Stimulated activated naive CD8-positive, alpha-beta T cell treated with anti-CD3 and anti-CD28 coated beads, Interleukin-15, Interleukin-2, amounts not matched to agents 100 ng/mL and 50 ng/mL, for 24 hours (primary cell): ENCODE results near the gene MACROH2A2.
"Not testable (repeated sequence)": the region's sequence is repeated elsewhere in the genome, so short reads cannot be mapped to it uniquely, and the experiment has no call there.

Experiments
- H3K27ac Mint-ChIP-seq: one replicate; pipeline ENCODE4 v1.8.0; 2021; ENCODE audit warnings: mild to moderate bottlenecking, mixed read lengths
- H3K27me3 Mint-ChIP-seq: one replicate; pipeline ENCODE4 v1.8.0; 2021; ENCODE audit warnings: mixed read lengths
- H3K36me3 Mint-ChIP-seq: one replicate; pipeline ENCODE4 v1.8.0; 2021; ENCODE audit warnings: low read depth, mixed read lengths
- H3K4me1 Mint-ChIP-seq: one replicate; pipeline ENCODE4 v1.8.0; 2021; ENCODE audit warnings: low read depth, mixed read lengths
- H3K4me3 Mint-ChIP-seq: one replicate; pipeline ENCODE4 v1.8.0; 2021; ENCODE audit warnings: mild to moderate bottlenecking, mixed read lengths
- H3K9me3 Mint-ChIP-seq: one replicate; pipeline ENCODE4 v1.8.0; 2021; ENCODE audit warnings: mixed read lengths

MACROH2A2 gene

GRCh38 chr10:70101668-70102067, 49.0 kb downstream of the MACROH2A2 start:
- Mint-ChIP-seq H3K9me3 (no peaks in the 10 kb centered on the region), H3K27me3 (no peaks in the 10 kb centered on the region), H3K4me3 (no peak overlapping the region), H3K4me1 (no peaks in the 10 kb centered on the region), H3K36me3 (peaks cover 4% of the 10 kb centered on the region), H3K27ac (no peak overlapping the region)

DNA sequence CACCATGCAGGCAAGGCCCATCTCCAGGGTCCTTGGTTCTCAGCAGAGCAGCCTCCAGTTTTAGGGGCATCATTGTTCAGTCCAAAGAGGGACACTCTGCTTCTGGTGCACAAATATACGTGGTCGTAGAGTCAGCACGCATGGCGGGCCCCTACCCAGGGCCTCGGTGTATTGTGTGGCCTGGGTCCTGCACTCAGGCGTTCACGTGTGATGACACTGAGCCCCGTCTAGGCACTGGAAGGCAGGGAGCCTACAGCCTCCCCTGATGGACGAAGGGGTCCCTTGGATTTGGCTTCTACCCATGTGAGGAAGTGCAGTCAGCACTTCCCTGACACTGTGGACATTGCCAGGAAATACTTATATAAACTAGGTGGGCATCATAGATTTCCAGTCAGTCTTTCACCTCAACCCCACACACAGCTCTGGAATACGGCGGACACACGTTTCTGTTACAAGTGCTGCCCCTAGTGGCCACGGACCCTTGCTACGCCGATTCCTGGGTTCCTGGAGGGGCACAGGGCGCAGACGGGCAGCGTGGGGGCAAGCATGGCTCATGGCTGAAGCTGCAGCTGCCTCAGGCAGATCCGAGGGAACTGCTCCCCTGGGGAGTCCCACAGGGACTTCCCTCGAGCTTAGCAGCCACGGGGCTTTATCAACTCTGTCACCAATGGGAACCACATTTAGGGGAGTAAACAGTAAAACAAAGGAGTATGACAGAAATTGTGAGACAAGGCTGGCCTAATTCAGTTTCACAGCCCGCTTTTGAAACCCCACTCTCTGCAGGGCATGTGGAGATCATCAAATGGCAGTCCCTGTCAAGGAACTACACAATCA, 54.5 kb downstream of the MACROH2A2 start:
- Mint-ChIP-seq H3K4me1 (no peaks in the 10 kb centered on the region), H3K9me3 (no peaks in the 10 kb centered on the region), H3K27ac (no peak overlapping the region), H3K4me3 (no peak overlapping the region), H3K27me3 (no peaks in the 10 kb centered on the region), H3K36me3 (no peaks in the 10 kb centered on the region)

DNA sequence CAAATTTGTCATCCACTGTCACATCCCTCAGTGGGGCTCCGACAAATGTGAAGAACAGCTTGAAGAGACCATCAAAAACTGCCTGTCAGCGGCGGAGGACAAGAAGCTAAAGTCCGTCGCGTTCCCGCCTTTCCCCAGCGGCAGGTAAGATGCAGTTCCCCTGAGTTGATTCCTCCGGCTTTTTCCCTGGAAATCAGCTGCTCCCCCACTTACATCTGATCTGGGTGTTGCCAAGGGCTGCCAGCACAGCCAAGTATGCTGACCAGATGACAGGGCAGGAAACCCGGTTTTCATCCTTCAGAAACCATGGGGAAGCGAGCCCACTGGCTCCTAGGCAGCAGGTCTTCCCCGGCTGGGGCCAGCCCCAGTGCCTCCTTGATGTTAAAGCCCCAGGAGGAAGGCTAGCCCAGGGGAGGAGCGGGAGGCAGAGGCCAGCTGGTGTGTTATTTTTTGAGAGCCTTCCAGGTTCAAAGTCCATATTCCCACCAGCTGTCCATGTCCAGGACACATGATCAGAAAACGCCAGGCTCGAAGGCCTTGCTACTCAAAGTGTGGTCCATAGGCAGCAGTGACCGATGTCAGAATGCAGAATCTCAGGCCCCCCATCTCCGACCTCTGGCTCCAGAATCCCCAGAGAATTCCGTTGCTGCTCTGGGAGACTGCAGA, 56.6 kb downstream of the MACROH2A2 start:
- H3K4me1 Mint-ChIP-seq = no peaks in the 10 kb centered on the region
- H3K36me3 Mint-ChIP-seq = peaks cover 10% of the 10 kb centered on the region
- H3K27me3 Mint-ChIP-seq = no peaks in the 10 kb centered on the region
- H3K4me3 Mint-ChIP-seq = no peak overlapping the region
- H3K9me3 Mint-ChIP-seq = no peaks in the 10 kb centered on the region
- no peak overlapping the region for H3K27ac Mint-ChIP-seq

- Mint-ChIP-seq H3K36me3 (peaks cover 10% of the 10 kb centered on the region), H3K9me3 (no peaks in the 10 kb centered on the region), H3K27me3 (no peaks in the 10 kb centered on the region), H3K4me1 (peaks cover 6% of the 10 kb centered on the region), H3K27ac (no peak overlapping the region), H3K4me3 (no peak overlapping the region)
These were observed 58.9 kb downstream of the MACROH2A2 start for GRCh38 chr10:70111496-70111895.

GRCh38 chr10:70112071-70112470, 59.4 kb downstream of the MACROH2A2 start:
- Mint-ChIP-seq H3K4me3 (no peak overlapping the region), H3K27me3 (no peaks in the 10 kb centered on the region), H3K9me3 (no peaks in the 10 kb centered on the region), H3K27ac (no peak overlapping the region), H3K36me3 (peaks cover 10% of the 10 kb centered on the region), H3K4me1 (peaks cover 6% of the 10 kb centered on the region)

GRCh38 chr10:70114902-70115301, 62.3 kb downstream of the MACROH2A2 start:
- no peak overlapping the region for H3K4me3 Mint-ChIP-seq
- H3K9me3 Mint-ChIP-seq = no peaks in the 10 kb centered on the region
- H3K36me3 Mint-ChIP-seq = peaks cover 10% of the 10 kb centered on the region
- no peak overlapping the region for H3K27ac Mint-ChIP-seq
- H3K27me3 Mint-ChIP-seq = no peaks in the 10 kb centered on the region
- H3K4me1 Mint-ChIP-seq = peaks cover 6% of the 10 kb centered on the region

GRCh38 chr10:70115948-70116682, 63.5 kb downstream of the MACROH2A2 start:
- H3K36me3 Mint-ChIP-seq = peaks cover 18% of the 10 kb centered on the region
- no peaks in the 10 kb centered on the region for H3K9me3 Mint-ChIP-seq
- no peak overlapping the region for H3K4me3 Mint-ChIP-seq
- peaks cover 6% of the 10 kb centered on the region for H3K4me1 Mint-ChIP-seq
- H3K27me3 Mint-ChIP-seq = no peaks in the 10 kb centered on the region
- H3K27ac Mint-ChIP-seq = peak overlapping the region; percentile 54

DNA sequence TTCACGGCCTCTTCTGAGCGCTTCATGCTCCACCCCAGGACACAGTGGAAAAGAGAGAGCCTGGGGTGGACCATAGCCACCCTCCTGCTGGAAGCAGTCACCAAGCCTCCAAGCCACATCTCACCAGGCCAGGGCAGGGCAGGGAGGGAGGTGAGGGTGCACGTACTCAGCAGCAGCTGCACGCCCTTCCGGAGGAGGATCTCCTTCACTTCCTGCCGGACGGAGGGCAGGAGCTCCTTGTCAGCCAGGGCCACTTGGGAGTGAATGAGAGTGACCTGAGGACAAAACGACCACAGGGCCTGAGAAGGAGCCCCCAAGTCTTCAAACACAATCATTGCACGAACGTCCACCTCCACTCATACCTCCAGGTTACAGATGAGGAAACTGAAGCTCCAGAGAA, 65.0 kb downstream of the MACROH2A2 start:
- H3K27me3 Mint-ChIP-seq = no peaks in the 10 kb centered on the region
- H3K27ac Mint-ChIP-seq = peak overlapping the region; percentile 13
- H3K36me3 Mint-ChIP-seq = peaks cover 18% of the 10 kb centered on the region

DNA sequence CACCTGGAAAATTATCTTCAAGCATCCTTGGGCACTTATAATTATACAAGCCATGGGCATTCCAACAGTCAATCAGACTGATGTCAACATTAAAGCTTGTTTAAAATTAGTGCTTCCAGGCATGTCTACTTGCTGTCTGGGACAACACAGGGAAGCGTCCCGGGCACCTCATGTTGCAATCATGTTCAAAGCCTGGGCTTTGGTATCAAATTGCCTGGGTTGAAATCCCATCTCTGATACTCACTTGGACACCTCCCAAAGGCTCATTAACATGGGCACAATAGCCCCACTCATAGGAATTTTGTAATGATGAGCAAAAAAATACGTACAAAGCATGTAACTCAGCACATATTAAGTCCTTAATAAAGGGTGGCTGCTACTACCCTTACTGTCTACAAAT, 65.5 kb downstream of the MACROH2A2 start:
- peaks cover 14% of the 10 kb centered on the region for H3K36me3 Mint-ChIP-seq
- no peaks in the 10 kb centered on the region for H3K9me3 Mint-ChIP-seq
- peak overlapping the region; percentile 13 for H3K27ac Mint-ChIP-seq
- no peak overlapping the region for H3K4me3 Mint-ChIP-seq
- no peaks in the 10 kb centered on the region for H3K27me3 Mint-ChIP-seq
- peaks cover 6% of the 10 kb centered on the region for H3K4me1 Mint-ChIP-seq

More for the DNA sequence above, 65.0 kb downstream of the MACROH2A2 start:
- Mint-ChIP-seq H3K4me1 (peaks cover 6% of the 10 kb centered on the region), H3K9me3 (no peaks in the 10 kb centered on the region), H3K4me3 (no peak overlapping the region)

DNA sequence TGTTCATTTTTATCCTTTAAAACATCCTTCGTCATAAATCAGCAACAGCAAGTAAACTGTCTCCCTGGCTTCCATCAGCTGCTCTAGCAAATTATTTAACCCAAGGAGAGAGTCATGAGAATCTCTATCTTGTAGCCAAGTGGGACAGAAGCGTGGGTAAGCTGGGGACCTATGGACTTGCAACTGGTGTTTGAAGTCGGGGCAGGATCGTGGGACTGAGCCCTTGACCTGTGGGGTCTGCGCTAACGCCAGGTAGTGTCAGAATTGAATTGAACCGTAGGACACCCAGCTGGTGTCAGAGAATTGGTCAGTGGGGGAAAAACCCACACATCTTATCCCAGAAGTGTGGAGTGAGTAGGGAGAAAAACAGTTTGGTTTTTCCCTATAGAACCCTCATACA, 66.6 kb downstream of the MACROH2A2 start:
- Mint-ChIP-seq H3K27ac (no peak overlapping the region), H3K36me3 (peaks cover 7% of the 10 kb centered on the region), H3K4me3 (no peak overlapping the region), H3K9me3 (no peaks in the 10 kb centered on the region), H3K27me3 (no peaks in the 10 kb centered on the region), H3K4me1 (peaks cover 6% of the 10 kb centered on the region)

GRCh38 chr10:70119623-70120022, 67.0 kb downstream of the MACROH2A2 start:
- Mint-ChIP-seq H3K27me3 (no peaks in the 10 kb centered on the region), H3K9me3 (no peaks in the 10 kb centered on the region), H3K27ac (no peak overlapping the region), H3K4me3 (no peak overlapping the region), H3K36me3 (peaks cover 7% of the 10 kb centered on the region), H3K4me1 (peaks cover 6% of the 10 kb centered on the region)

- no peak overlapping the region for H3K27ac Mint-ChIP-seq
- H3K4me1 Mint-ChIP-seq = peaks cover 6% of the 10 kb centered on the region
- H3K27me3 Mint-ChIP-seq = no peaks in the 10 kb centered on the region
- no peaks in the 10 kb centered on the region for H3K9me3 Mint-ChIP-seq
- peaks cover 7% of the 10 kb centered on the region for H3K36me3 Mint-ChIP-seq
- no peak overlapping the region for H3K4me3 Mint-ChIP-seq
These were observed 67.8 kb downstream of the MACROH2A2 start for GRCh38 chr10:70120417-70120816.

DNA sequence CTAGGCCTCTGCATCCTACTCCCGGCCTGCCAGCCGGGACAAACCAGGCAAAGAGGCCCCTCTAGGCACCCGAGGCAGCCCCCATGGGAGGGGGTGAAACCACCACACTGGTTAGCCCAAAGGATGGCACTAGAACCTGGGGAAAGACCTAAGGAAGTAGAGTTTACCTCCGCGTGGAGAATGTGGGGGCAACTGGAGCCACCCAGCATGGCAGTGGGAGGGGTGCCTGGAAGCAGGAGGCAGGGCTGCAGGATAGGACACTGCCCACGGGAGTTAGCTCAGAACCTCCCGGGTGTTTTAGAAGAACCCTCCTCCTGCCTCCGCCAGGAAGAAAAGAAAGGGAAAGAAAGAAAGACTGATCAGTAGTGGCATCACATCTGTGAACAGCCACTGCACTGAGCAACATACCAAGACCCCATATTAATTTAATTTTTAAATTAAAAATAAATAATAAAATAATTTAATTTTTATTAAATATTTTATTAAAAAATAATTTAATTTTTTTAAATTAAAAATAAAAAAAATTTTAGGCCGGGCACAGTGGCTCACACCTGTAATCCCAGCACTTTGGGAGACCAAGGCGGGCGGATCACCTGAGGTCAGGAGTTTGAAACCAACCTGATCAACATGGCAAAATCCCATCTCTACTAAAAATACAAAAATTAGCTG, 68.8 kb downstream of the MACROH2A2 start:
- H3K4me1 Mint-ChIP-seq = peaks cover under 1% of the 10 kb centered on the region
- H3K9me3 Mint-ChIP-seq = no peaks in the 10 kb centered on the region
- no peak overlapping the region for H3K27ac Mint-ChIP-seq
- H3K27me3 Mint-ChIP-seq = no peaks in the 10 kb centered on the region
- no peak overlapping the region for H3K4me3 Mint-ChIP-seq
- peaks cover 7% of the 10 kb centered on the region for H3K36me3 Mint-ChIP-seq

GRCh38 chr10:70122742-70123141, 70.1 kb downstream of the MACROH2A2 start:
- H3K27ac Mint-ChIP-seq = no peak overlapping the region
- H3K4me3 Mint-ChIP-seq = no peak overlapping the region
- no peaks in the 10 kb centered on the region for H3K4me1 Mint-ChIP-seq
- no peaks in the 10 kb centered on the region for H3K9me3 Mint-ChIP-seq
- H3K36me3 Mint-ChIP-seq = peaks cover 7% of the 10 kb centered on the region
- H3K27me3 Mint-ChIP-seq = no peaks in the 10 kb centered on the region

GRCh38 chr10:70123166-70123565, 70.5 kb downstream of the MACROH2A2 start:
- H3K9me3 Mint-ChIP-seq, H3K36me3 Mint-ChIP-seq, H3K27ac Mint-ChIP-seq, H3K4me1 Mint-ChIP-seq, H3K4me3 Mint-ChIP-seq, H3K27me3 Mint-ChIP-seq: not testable (repeated sequence)
